AG09309 (cell line): ENCODE data around the gene ZNF22.

ENCODE experiments used
- DNase-seq: peaks from one replicate; pipeline ENCODE4 v3.0.0-alpha.2; 2010; ENCODE audit warnings: low read depth
- H3K4me3 ChIP-seq: 2 replicates; pipeline ENCODE4 v1.5.1; 2011; ENCODE audit warnings: mild to moderate bottlenecking, low read depth, low read length, moderate library complexity; ENCODE audit not compliant: control insufficient read depth
- CTCF ChIP-seq: IDR thresholded peaks from 2 replicates; pipeline ENCODE4 v1.5.1; 2011; ENCODE audit warnings: mild to moderate bottlenecking, low read depth, low read length, inconsistent platforms; ENCODE audit not compliant: insufficient read depth, control insufficient read depth; ENCODE audit errors: missing control alignments

The ZNF22 gene

GRCh38 chr10:44985175-44985681 lies 15.5 kb upstream of the ZNF22 start:
- TF ChIP-seq CTCF = no peak
- H3K4me3 ChIP-seq = no peak overlapping the region
- DNase-seq = no peak

GRCh38 chr10:44986179-44986578 lies 14.5 kb upstream of the ZNF22 start:
- no peak for DNase-seq
- TF ChIP-seq CTCF = no peak
- no peak overlapping the region for H3K4me3 ChIP-seq

GRCh38 chr10:44986670-44987069 lies 14.1 kb upstream of the ZNF22 start:
- TF ChIP-seq CTCF = no peak
- no peak for DNase-seq
- H3K4me3 ChIP-seq = no peak overlapping the region

GRCh38 chr10:44988957-44989585 lies 11.7 kb upstream of the ZNF22 start:
- DNase-seq = no peak
- no peak for TF ChIP-seq CTCF
- no peak overlapping the region for H3K4me3 ChIP-seq

- no peak overlapping the region for H3K4me3 ChIP-seq
- TF ChIP-seq CTCF = no peak
- DNase-seq = no peak
These were observed 11.0 kb upstream of the ZNF22 start for GRCh38 chr10:44989597-44990301.

- no peak for DNase-seq
- TF ChIP-seq CTCF = no peak
- H3K4me3 ChIP-seq = no peak overlapping the region
These were observed 10.4 kb upstream of the ZNF22 start for GRCh38 chr10:44990302-44990655.
